Transverse colon (tissue), 4 donors: ENCODE measurements around the gene RYR3. TPM values are rescaled to one million over a fixed set of nuclear protein-coding genes. Genes with fewer than 3 reads are reported as not detected.

Experiments used
- DNase-seq: peaks from one replicate; pipeline ENCODE4 v3.0.0-alpha.2; 2019
- H3K27ac ChIP-seq, 4 donors: fragments of 200-600 bp; sonication (generic); 2 replicates each; pipeline ENCODE4 v1.5.1; 2016 to 2018; ENCODE audit warnings: inconsistent platforms in 4 of 4
- H3K27me3 ChIP-seq: fragments of 200-600 bp; sonication (generic); 2 replicates; pipeline ENCODE4 v1.5.1; 2017; ENCODE audit warnings: inconsistent platforms
- H3K36me3 ChIP-seq, 4 donors: fragments of 200-600 bp; sonication (generic); 2 replicates each; pipeline ENCODE4 v1.5.1; 2017 to 2019; ENCODE audit warnings: inconsistent platforms in 4 of 4
- H3K4me1 ChIP-seq, 4 donors: fragments of 200-600 bp; sonication (generic); 2 replicates each; pipeline ENCODE4 v1.5.1; 2017 to 2020; ENCODE audit warnings: inconsistent platforms in 4 of 4
- H3K4me3 ChIP-seq, 4 donors: fragments of 200-600 bp; sonication (generic); 1 replicate in 1 of 4; 2 replicates in 3 of 4; pipeline versions ENCODE4 v1.5.1 to v1.6.1; 2017 to 2019; ENCODE audit warnings: inconsistent platforms in 4 of 4
- H3K9me3 ChIP-seq, 2 donors: fragments of 200-600 bp; sonication (generic); 2 replicates each; pipeline ENCODE4 v1.5.1; 2017 to 2019; ENCODE audit warnings: inconsistent platforms in 2 of 2
- EP300 ChIP-seq: sonication (generic); formaldehyde crosslinking; IDR thresholded peaks from one replicate; pipeline ENCODE4 v1.6.1; 2017; ENCODE audit warnings: antibody characterized with exemption, low read depth
- POLR2A ChIP-seq: fragments of 450-650 bp; IDR thresholded peaks from one replicate; pipeline ENCODE4 v1.6.1; 2016; ENCODE audit warnings: antibody characterized with exemption, mild to moderate bottlenecking, moderate library complexity
- POLR2AphosphoS5 ChIP-seq, 3 donors: sonication (generic); formaldehyde crosslinking; IDR thresholded peaks; one replicate each; pipeline ENCODE4 v1.6.1; 2016; ENCODE audit warnings: antibody characterized with exemption in 3 of 3
- WGBS, 2 donors: methylation state at CpG; one replicate each; pipeline ENCODE4 v1.1.5; 2018; ENCODE audit warnings: low coverage in 1 of 2; 5-methylcytosine and 5-hydroxymethylcytosine counted together
- in situ Hi-C, 4 donors: fragments of 200-750 bp; cut with MboI; loops; one replicate each; pipeline versions ENCODE4 v1.15.0 to v1.15.1; 2017; ENCODE audit warnings: low sequenced_read_pairs in 3 of 4, low pct_ligation_motif_present in 1 of 4, low pct_unique_long_range_greater_than_20kb in 1 of 4
- intact Hi-C: fragments of 100-400 bp; cut with DNase I; formaldehyde crosslinking; loops from one replicate; pipeline ENCODE4 v1.15.1; 2023; ENCODE audit warnings: low total_unique reads
- total RNA-seq, 4 donors: library from RNA; depleted of rRNA; stranded (reverse); fragments of >200 nt; gene quantifications; one replicate each; pipeline ENCODE4 v1.1.0, GENCODE V29; 2016
- TF ChIP-seq, protein P1 (sequence below), 5 experiments: fragments of 200-600 bp in 3 of 5; fragments of 450-650 bp in 2 of 5; sonication (generic) in 3 of 5; IDR thresholded peaks; 1 replicate in 2 of 5; 2 replicates in 3 of 5; pipeline ENCODE4 v1.5.1; 2016 to 2017; ENCODE audit warnings: antibody characterized with exemption in 5 of 5, inconsistent platforms in 3 of 5, mild to moderate bottlenecking in 2 of 5, moderate library complexity in 1 of 5

The RYR3 gene
- total RNA-seq, 4 donors from 2014 or later = 0.96 to 9.7 (median 5.4) TPM

DNA sequence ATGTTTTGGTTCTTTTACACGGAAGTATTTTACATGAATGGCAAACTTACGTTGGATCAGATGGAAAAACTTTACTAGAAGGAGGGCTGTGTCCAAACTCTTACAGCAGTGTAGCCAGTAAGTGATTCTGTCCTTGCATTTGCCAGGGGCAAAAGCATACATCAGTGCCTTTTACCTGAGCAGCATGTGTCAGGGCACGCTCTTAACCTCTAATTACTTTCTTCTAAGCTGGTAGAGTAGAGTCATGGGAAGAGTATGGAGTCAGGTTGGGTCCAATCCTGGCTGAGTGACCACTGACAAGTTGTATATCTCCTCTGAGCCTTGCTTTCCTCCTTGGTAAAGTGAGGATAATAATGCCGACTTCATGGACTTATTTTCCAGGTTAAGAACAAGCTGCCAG lies 47.1 kb downstream of the RYR3 start:
- no peaks in the 10 kb centered on the region for H3K27me3 ChIP-seq
- WGBS, 2 donors = 70% methylated on average over 4 of the region's 4 CpGs; no CpG with 5 or more reads in 1 of the 2 donors
- H3K4me1 ChIP-seq = no peaks in the 10 kb centered on the region
- intact Hi-C loops = no loop called here
- TF ChIP-seq EP300 (no peak), POLR2A (no peak), POLR2AphosphoS5 (IDR thresholded peaks at IDR 0.05) (no peak)
- TF ChIP-seq, protein P1, sequence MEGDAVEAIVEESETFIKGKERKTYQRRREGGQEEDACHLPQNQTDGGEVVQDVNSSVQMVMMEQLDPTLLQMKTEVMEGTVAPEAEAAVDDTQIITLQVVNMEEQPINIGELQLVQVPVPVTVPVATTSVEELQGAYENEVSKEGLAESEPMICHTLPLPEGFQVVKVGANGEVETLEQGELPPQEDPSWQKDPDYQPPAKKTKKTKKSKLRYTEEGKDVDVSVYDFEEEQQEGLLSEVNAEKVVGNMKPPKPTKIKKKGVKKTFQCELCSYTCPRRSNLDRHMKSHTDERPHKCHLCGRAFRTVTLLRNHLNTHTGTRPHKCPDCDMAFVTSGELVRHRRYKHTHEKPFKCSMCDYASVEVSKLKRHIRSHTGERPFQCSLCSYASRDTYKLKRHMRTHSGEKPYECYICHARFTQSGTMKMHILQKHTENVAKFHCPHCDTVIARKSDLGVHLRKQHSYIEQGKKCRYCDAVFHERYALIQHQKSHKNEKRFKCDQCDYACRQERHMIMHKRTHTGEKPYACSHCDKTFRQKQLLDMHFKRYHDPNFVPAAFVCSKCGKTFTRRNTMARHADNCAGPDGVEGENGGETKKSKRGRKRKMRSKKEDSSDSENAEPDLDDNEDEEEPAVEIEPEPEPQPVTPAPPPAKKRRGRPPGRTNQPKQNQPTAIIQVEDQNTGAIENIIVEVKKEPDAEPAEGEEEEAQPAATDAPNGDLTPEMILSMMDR (IDR thresholded peaks at IDR 0.05) = no peak
- in situ Hi-C loops = no loop called here
- no peak overlapping the region for H3K27ac ChIP-seq
- no peaks in the 10 kb centered on the region for H3K9me3 ChIP-seq
- H3K36me3 ChIP-seq = no peaks in the 10 kb centered on the region
- DNase-seq = no peak
- H3K4me3 ChIP-seq = no peak overlapping the region

DNA sequence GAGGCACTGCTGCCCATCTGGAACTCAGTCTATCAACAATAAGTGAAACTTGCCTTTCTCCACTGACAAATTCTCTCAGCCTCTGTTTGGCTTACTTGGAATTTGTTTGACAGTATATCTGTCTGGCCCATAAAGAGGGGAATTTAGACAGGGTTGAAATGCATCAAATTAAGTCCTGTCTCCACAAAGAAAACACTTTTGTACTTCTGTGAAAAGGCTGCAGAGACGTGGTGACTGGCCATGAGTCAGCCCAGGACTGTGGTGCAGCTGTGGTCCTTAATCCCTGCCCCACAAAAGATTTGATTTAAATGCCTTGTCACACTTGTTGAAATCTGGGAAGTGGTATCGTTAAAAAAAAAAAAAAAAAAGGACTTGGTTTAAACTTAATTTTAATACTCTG lies 47.5 kb downstream of the RYR3 start:
- in situ Hi-C loops (no loop called here), intact Hi-C loops (no loop called here)
- WGBS, 2 donors = 34 to 43% methylated on average over 1 to 2 of the region's 2 CpGs
- no peaks in the 10 kb centered on the region for H3K4me1 ChIP-seq
- no peak for DNase-seq
- H3K36me3 ChIP-seq = no peaks in the 10 kb centered on the region
- TF ChIP-seq EP300 = no peak
- TF ChIP-seq, protein P1 (IDR thresholded peaks at IDR 0.05) = no peak
- TF ChIP-seq POLR2A = no peak
- no peak for TF ChIP-seq POLR2AphosphoS5 (IDR thresholded peaks at IDR 0.05)
- H3K4me3 ChIP-seq = no peak overlapping the region
- no peaks in the 10 kb centered on the region for H3K27me3 ChIP-seq
- no peaks in the 10 kb centered on the region for H3K9me3 ChIP-seq
- H3K27ac ChIP-seq = no peak overlapping the region

DNA sequence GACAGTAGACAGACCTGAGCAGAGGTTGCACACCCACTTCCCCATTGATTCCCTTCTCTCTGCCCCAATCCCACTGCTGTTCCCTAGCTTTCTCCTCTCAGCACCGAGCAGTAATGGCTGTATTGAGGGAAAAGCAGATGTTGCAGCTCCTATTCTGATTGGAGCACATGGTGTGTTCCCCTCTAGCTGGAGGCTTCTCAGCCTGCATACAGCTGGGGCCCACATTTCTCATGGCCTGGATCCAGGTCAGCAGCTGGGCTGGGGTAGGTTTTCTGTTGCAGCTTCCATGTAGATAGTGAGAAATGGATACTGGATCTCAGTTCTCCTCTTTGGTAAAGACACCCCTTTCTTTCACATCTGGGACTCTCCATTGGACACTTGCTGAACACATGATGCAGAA lies 50.1 kb downstream of the RYR3 start:
- no peak for DNase-seq
- Histone ChIP-seq H3K27ac (no peak overlapping the region), H3K9me3 (no peaks in the 10 kb centered on the region), H3K36me3 (no peaks in the 10 kb centered on the region), H3K4me1 (no peaks in the 10 kb centered on the region), H3K27me3 (no peaks in the 10 kb centered on the region), H3K4me3 (no peak overlapping the region)
- 73% methylated on average over 1 of the region's 1 CpG; no CpG with 5 or more reads in 1 of the 2 donors for WGBS, 2 donors
- in situ Hi-C loops = no loop called here
- intact Hi-C loops = no loop called here
- TF ChIP-seq POLR2A = no peak
- TF ChIP-seq POLR2AphosphoS5 (IDR thresholded peaks at IDR 0.05) = no peak
- TF ChIP-seq, protein P1 (IDR thresholded peaks at IDR 0.05) = no peak
- no peak for TF ChIP-seq EP300

DNA sequence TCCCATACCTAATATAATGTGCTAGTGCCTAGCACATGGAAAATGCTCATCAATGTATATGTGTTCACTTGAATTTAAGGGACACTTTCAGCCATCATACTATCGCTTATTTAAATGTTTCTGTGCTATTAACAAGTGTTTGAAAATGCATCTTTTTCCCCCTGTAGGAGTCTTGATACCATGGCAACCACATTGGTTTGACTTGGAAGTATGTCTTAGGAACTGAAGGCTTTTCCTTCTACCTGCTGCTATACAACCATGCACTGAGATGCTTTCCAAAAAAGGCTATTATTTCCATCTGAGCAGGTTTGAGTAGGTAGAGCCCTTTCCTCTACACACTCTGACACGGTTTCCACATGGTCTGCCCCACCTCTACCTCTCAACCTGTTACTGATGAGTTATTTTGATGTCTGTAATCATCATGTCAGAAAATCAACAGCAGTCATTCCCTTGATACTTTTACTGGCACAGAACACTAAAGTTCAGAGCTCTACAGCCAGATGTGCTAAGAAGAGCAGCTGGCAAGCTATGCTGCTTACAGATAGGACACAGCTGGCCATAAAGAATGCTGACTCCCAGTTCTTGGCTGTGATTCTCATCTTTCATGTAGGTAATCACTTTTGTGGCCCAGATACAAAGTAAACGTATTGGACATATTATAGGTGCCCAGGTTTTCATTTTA lies 59.3 kb downstream of the RYR3 start:
- H3K9me3 ChIP-seq = no peaks in the 10 kb centered on the region
- in situ Hi-C loops (no loop called here), intact Hi-C loops (no loop called here)
- no peak for DNase-seq
- H3K4me3 ChIP-seq = no peak overlapping the region
- TF ChIP-seq, protein P1 (IDR thresholded peaks at IDR 0.05) = no peak
- TF ChIP-seq POLR2AphosphoS5 (IDR thresholded peaks at IDR 0.05) = no peak
- no peak for TF ChIP-seq POLR2A
- no peak for TF ChIP-seq EP300
- H3K27ac ChIP-seq = no peak overlapping the region
- H3K27me3 ChIP-seq = no peaks in the 10 kb centered on the region
- H3K4me1 ChIP-seq = no peaks in the 10 kb centered on the region
- WGBS, 2 donors = 40 to 47% methylated on average over 2 to 3 of the region's 3 CpGs
- H3K36me3 ChIP-seq = no peaks in the 10 kb centered on the region
